CD4-positive, alpha-beta T cell treated with Interleukin-12 subunit alpha and Interleukin-12 subunit beta, for 1 hour (primary cell): ENCODE data around the gene CCDC150.
"Not testable (repeated sequence)": the region's sequence is repeated elsewhere in the genome, so short reads cannot be mapped to it uniquely, and the experiment has no call there.

Experiments
- DNase-seq: peaks from one replicate; pipeline ENCODE4 v3.0.0-alpha.2; 2020

CCDC150 gene

DNA sequence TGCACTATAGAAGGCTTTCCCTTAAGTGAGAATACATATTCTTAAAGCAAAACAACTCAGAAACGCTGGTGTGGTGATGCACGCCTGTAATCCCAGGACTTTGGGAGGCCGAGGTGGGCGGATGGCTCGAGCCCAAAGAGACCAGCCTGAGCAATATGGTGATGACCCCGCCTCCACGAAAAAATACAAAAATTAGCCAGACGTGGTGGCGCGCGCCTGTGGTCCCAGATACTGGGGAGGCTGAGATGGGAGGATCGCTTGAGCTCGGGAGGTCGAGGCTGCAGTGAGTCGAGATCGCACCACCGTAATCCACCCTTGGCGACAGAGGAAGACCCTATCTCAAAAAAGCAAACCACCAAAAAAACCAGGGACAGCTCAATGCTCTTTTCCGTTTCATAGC is 750 bp upstream of the CCDC150 start:
- DNase-seq: no peak

DNA sequence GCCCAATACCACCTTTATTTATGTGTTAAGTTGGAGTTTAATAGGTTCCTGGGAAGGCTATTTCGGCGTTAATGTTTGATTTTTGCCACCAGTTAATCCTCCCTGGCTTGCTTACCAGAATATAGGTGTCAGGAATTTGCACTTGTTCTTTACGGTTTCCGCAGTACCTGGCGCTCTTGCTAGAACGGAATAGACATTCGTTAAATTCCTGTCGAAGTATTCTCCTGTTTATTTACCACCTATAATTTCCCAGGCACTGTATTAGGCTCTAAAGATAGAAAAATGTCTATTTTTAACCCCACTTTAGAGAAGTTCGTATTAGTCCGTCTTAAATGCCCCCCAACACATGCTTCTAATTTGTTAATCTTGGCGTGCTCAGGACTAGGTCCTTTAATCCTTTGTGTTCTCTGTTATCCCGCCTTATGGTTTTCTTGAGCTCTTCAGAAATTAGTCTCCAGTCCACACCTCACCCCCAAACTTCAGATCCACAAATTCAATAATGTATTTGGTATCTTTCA is 575 bp downstream of the CCDC150 start:
- no peak for DNase-seq

DNA sequence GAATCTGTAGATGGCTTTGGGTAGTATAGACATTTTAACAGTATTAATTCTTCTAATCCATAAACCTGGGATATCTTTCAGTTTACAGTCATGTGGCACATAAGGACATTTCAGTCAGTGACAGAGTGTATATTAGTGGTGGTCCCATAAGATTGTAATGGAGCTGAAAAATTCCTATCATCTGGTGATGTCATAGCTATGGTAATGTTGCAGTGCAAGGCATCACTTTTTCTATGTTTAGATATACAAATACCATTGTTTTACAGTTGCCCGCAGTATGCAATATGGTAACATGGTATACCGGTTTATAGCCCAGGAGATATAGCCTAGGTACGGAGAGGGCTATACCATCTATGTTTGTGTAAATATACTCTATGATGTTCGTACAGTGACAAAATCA is 9.7 kb downstream of the CCDC150 start:
- DNase-seq: no peak

DNA sequence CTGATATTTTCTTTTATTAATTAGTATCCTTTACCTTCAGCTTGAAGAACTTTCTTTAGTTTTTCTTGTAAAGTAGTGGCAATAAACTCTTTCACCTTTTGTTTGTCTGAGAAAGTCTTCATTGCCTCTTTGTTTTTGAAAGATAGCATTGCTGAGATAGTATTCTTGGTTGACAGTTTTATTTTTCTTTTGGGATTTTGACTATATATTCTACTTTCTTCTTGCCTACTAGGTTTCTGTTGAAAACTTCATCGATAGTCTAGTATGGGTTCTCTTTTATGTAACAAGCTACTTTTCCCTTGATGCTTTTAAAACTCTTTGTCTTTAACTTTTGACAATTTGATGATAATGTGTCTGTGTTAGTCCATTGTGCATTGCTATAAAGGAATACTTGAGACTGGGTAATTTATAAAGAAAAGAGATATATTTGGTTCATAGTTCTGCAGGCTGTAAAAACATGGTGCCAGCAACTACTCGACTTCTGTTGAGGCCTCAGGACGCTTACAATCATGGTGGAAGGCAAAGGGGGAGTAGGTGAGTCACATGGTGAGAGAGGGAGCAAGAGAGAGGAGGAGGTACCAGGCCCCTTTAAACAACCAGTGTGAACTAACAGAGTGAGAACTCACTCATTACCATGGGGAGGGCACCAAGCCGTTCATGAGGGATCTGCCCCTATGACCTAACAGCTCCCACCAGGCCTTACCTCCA is 12.0 kb downstream of the CCDC150 start:
- no peak for DNase-seq

DNA sequence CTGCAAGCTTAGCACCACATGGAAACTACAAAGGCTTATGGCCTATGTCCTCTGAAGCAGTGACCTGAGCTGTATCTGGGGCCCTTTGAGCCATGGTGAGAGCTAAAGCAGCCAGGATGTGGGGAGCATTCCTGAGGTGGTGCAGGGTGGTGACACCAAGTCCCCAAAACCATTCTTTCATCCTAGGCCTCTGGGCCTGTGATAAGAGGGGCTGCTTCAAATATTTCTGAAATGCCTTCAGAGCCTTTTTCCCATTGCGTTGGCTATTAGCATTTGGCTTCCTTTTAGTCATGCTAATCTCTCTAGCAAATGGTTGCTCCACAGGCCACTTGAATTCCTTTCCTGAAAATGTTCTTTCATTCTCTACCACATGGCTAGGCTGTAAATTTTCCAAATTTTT is 13.4 kb downstream of the CCDC150 start:
- no peak for DNase-seq

DNA sequence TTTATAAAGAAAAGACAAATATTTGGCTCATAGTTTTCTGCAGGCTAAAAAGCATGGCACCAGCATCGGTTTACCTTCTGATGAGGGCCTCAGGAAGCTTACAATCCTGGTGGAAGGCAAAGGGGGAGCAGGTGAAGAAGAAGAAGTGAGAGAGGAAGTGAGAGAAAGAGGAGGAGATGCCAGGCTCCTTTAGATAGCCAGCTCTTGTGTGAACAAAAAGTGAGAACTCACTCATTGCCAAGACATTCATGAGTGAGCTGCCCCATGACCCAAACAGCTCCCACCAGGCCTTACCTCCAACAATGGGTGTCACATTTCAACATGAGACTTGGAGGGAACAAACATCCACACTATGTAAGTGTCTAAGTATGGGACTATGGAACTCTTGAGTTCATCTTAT is 14.3 kb downstream of the CCDC150 start:
- no peak for DNase-seq

DNA sequence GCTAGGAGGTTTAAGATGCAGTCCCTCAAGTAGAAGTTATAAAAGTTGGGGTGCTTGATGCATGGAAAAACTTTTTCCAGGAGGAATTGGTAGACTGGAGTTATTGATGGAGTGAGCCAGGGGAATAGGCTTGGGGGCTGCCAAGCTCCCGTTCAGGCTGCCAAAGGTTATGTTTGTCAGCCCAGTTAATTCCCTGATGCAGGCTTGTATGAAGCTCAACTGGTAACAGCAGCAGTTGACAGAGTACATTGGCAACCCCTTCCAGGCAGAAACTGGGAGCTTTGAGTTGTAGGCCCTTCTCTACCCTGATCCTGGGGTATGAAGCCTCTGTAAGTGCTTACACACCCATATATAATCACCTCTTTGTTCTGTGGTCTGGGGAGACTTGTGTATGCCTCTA is 16.2 kb downstream of the CCDC150 start:
- DNase-seq: no peak

- DNase-seq: no peak
Measured at GRCh38 chr2:196657333-196657732, 17.8 kb downstream of the CCDC150 start.

- DNase-seq: no peak
Measured at GRCh38 chr2:196659844-196660243, 20.3 kb downstream of the CCDC150 start.

DNA sequence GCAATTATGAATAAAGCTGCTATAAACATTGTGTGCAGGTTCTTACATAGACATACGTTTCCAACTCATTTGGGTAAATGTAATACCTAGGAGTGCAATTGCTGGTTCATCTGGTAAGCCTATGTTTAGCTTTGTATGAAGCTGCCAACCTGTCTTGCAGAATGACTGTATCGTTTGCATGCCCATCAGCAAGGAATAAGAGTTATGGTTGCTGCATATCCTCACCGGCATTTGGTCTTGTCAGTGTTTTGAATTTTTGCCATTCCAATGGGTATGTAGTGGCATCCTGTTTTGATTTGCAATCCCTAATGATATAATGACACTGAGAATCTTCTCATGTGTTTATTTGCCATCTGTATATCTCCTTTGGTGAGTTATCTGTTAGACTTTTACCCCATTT is 20.7 kb downstream of the CCDC150 start:
- no peak for DNase-seq

- DNase-seq: no peak
Measured at GRCh38 chr2:196670342-196670741, 30.8 kb downstream of the CCDC150 start.

GRCh38 chr2:196675963-196676362 is 36.4 kb downstream of the CCDC150 start:
- DNase-seq: no peak

GRCh38 chr2:196677404-196677803 is 37.9 kb downstream of the CCDC150 start:
- no peak for DNase-seq

GRCh38 chr2:196679368-196679767 is 39.9 kb downstream of the CCDC150 start:
- DNase-seq: no peak

DNA sequence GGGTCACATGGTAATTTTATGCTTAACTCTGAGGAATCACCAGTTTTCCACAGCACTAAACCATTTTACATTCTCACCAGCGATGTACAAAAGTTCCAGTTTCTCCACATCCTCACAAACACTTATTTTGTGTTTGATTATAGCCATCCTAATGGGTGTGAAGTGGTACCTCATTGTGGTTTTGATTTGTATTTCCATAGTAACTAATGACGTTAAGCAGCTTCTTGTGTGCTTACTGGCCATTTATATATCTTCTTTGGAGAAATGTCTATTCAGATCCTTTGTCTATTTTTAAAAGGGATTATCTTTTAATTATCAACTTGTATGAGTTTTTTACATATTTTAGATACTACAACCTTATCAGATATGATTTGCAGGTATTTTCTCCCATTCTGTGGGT is 42.0 kb downstream of the CCDC150 start:
- DNase-seq: no peak

DNA sequence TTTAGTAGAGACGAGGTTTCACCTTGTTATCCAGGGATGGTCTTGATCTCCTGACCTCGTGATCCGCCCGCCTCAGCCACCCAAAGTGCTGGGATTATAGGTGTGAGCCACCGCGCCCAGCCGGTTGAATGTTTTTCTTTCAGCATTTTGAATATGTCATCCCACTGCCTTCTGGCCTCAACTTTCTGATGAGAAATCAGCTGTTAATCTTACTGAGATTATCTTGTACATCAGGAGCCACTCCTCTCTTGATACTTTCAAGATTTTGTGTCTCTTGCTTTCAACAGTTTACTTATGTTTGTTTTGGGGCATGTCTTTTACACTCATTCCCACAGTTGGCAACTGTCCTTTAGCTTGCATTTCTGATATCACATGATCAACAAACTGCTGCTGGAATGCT is 46.3 kb downstream of the CCDC150 start:
- no peak for DNase-seq

DNA sequence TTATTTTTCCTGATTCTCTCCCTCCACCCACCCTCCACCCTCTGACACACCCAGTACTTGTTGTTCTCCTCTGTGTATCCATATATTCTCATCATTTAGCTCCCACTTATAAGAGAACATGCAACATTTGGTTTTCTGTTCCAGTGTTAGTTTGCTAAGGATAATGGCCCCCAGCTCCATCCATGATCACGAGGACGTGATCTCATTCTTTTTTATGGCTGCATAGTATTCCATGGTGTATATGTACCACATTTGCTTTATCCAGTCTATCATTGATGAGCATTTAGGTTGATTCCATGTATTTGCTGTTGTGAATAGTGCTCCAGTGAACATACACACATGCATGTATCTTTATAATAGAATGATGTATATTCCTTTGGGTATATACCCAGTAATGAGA is 47.2 kb downstream of the CCDC150 start:
- DNase-seq: not testable (repeated sequence)

GRCh38 chr2:196696423-196697079 is 57.0 kb downstream of the CCDC150 start:
- DNase-seq: no peak

DNA sequence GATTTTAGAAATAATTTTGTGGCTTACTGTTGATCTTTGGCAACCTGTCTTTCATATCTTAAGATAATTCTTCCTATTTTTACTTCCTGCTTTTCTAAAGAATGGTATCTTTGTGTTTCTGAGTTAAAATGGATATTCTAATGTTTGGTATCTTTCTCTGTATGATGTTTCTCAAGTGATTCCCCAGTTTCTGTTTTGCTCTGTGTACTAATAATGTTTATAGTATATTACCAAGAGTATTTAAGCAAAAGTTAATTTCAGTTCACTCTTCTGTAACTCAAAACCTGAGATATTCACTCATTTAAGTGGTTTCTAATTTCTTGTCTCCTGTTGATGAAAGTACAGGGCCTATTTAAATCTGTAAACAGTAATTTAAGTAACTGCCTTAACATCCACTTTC is 58.3 kb downstream of the CCDC150 start:
- no peak for DNase-seq

- DNase-seq: no peak
Measured at GRCh38 chr2:196702641-196703040, 63.1 kb downstream of the CCDC150 start.

GRCh38 chr2:196703695-196704094 is 64.2 kb downstream of the CCDC150 start:
- DNase-seq: no peak

DNA sequence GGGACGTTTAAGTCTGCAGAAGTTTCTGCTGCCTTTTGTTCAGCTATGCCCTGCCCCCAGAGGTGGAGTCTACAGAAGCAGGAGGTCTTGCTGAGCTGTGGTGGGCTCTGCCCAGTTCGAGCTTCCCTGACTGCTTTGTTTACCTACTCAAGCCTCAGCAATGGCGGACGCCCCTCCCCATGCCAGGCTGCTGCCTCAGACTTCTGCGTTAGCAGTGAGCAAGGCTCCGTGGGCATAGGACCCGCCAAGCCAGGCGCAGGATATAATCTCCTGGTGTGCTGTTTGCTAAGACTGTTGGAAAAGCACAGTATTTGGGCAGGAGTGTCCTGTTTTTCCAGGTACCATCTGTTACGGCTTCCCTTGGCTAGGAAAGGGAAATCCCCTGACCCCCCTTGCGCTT is 70.5 kb downstream of the CCDC150 start:
- not testable (repeated sequence) for DNase-seq

GRCh38 chr2:196711625-196712024 is 72.1 kb downstream of the CCDC150 start:
- DNase-seq: no peak

- DNase-seq: no peak
Measured at GRCh38 chr2:196712867-196713266, 73.4 kb downstream of the CCDC150 start.
